Keratinocyte (primary cell): ENCODE data around the gene DOP1A. TPM values are rescaled to one million over a fixed set of nuclear protein-coding genes. Genes with fewer than 3 reads are reported as not detected.

Source experiments
- DNase-seq: peaks from one replicate; pipeline ENCODE4 v3.0.0-alpha.2; 2011; ENCODE audit warnings: low read depth, missing footprints, low spot score
- FAIRE-seq: peaks from 2 replicates; lab custom pipeline; 2011; peaks lifted over from hg19 to GRCh38; lab: Jason Lieb, UNC
- H2AFZ ChIP-seq: 2 replicates; pipeline ENCODE4 v1.6.0; 2012; ENCODE audit warnings: low read length, control low read depth, inconsistent platforms; ENCODE audit not compliant: control insufficient read depth
- H3K27ac ChIP-seq: 2 replicates; pipeline ENCODE4 v1.5.1; 2011; ENCODE audit warnings: low read length; ENCODE audit not compliant: control insufficient read depth, insufficient read depth
- H3K27me3 ChIP-seq: 3 replicates; pipeline ENCODE4 v1.6.0; 2011; ENCODE audit warnings: low read length; ENCODE audit not compliant: control insufficient read depth, insufficient read depth; ENCODE audit errors: extremely low read depth
- H3K36me3 ChIP-seq, 2 experiments: 2 replicates in 1 of 2; 3 replicates in 1 of 2; pipeline ENCODE4 v1.5.1; 2011; ENCODE audit warnings: low read length in 2 of 2, mild to moderate bottlenecking in 1 of 2; ENCODE audit not compliant: control insufficient read depth in 2 of 2, insufficient read depth in 2 of 2; ENCODE audit errors: extremely low read depth in 1 of 2
- H3K4me1 ChIP-seq: 3 replicates; pipeline ENCODE4 v1.5.1; 2011; ENCODE audit warnings: low read length; ENCODE audit not compliant: control insufficient read depth, insufficient read depth; ENCODE audit errors: extremely low read depth
- H3K4me2 ChIP-seq: 3 replicates; pipeline ENCODE4 v1.6.0; 2011; ENCODE audit warnings: low read depth, low read length; ENCODE audit not compliant: control insufficient read depth, insufficient read depth; ENCODE audit errors: extremely low read depth
- H3K4me3 ChIP-seq, 3 experiments: fragments of 200-600 bp in 1 of 3; sonication (generic) in 1 of 3; 2 replicates in 2 of 3; 3 replicates in 1 of 3; pipeline ENCODE4 v1.5.1; 2011 to 2016; ENCODE audit warnings: low read length in 3 of 3, mild to moderate bottlenecking in 3 of 3, control low read depth in 2 of 3, inconsistent platforms in 1 of 3, low read depth in 1 of 3, mixed read lengths in 1 of 3, mixed run types in 1 of 3, moderate library complexity in 1 of 3; ENCODE audit not compliant: control insufficient read depth in 2 of 3, insufficient read depth in 2 of 3; ENCODE audit errors: extremely low read depth in 1 of 3
- H3K79me2 ChIP-seq: 2 replicates; pipeline ENCODE4 v1.6.0; 2012; ENCODE audit warnings: low read length; ENCODE audit not compliant: control insufficient read depth, insufficient read depth
- H3K9ac ChIP-seq: 3 replicates; pipeline ENCODE4 v1.6.0; 2011; ENCODE audit warnings: low read length; ENCODE audit not compliant: control insufficient read depth, insufficient read depth; ENCODE audit errors: extremely low read depth
- H3K9me1 ChIP-seq: 3 replicates; pipeline ENCODE4 v1.6.0; 2011; ENCODE audit warnings: low read length; ENCODE audit not compliant: control insufficient read depth, insufficient read depth; ENCODE audit errors: extremely low read depth
- H3K9me3 ChIP-seq: 2 replicates; pipeline ENCODE4 v1.5.1; 2012; ENCODE audit warnings: low read depth, low read length; ENCODE audit not compliant: control insufficient read depth
- H4K20me1 ChIP-seq: 3 replicates; pipeline ENCODE4 v1.6.0; 2011; ENCODE audit warnings: low read length; ENCODE audit not compliant: control insufficient read depth, insufficient read depth; ENCODE audit errors: extremely low read depth
- EZH2 ChIP-seq: IDR thresholded peaks from one replicate; pipeline ENCODE4 v1.6.1; 2012; ENCODE audit warnings: inconsistent platforms, mild to moderate bottlenecking, low read length, moderate library complexity
- dilution Hi-C: fragments of 300-500 bp; cut with MboI; formaldehyde crosslinking; loops from one replicate; pipeline ENCODE4 v1.7.0; 2020; ENCODE audit warnings: low sequenced_read_pairs; ENCODE audit not compliant: extremely low pct_ligation_motif_present
- polyA plus RNA-seq, 5 experiments: library from polyadenylated mRNA; depleted of rRNA in 3 of 5; stranded (reverse) in 3 of 5; stranded (forward) in 1 of 5; unstranded in 1 of 5; fragments of >200 nt; gene quantifications; 1 replicate in 1 of 5; 2 replicates in 3 of 5; 3 replicates in 1 of 5; pipeline versions ENCODE4 v1.2.1 to v1.2.3, GENCODE V29; 2011 to 2012; ENCODE audit warnings: missing spikeins in 2 of 5, low read depth in 1 of 5, low replicate concordance in 1 of 5
- TF ChIP-seq, protein P1 (sequence below), 3 experiments: IDR thresholded peaks in 1 of 3; conservative IDR thresholded peaks in 1 of 3; optimal IDR thresholded peaks in 1 of 3; 2 replicates in 2 of 3; 3 replicates in 1 of 3; pipeline versions ENCODE3 to v1.5.1; 2011; ENCODE audit warnings: low read length in 3 of 3, mild to moderate bottlenecking in 3 of 3, moderate library complexity in 2 of 3, control low read depth in 1 of 3, inconsistent platforms in 1 of 3; ENCODE audit not compliant: insufficient read depth in 2 of 3; ENCODE audit errors: extremely low read depth in 1 of 3

Gene DOP1A
- polyA plus RNA-seq, 1 donor (not counting 4 experiments of a cell fraction or from before 2014, with no cell fraction given), result 14.1 TPM

DNA sequence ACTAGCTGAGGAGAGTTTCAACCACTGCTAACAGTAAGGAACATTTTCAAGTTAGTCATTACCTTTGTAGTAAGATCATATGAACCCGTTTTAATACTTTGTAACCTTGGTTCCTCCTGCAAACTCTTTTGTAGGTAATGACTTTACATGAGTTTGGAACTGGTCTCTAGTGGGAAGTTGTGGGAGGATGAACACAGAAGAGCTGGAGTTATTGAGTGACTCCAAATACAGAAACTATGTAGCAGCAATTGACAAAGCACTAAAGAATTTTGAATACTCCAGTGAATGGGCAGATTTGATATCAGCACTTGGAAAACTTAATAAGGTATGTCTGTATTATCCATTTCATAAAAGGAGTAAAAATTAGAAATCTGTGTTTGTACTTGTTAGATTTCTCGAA is 29.3 kb downstream of the DOP1A start:
- Histone ChIP-seq H3K27me3 (no peaks in the 10 kb centered on the region), H3K79me2 (no peaks in the 10 kb centered on the region), H2AFZ (no peak overlapping the region), H3K9ac (no peak overlapping the region), H3K9me3 (no peaks in the 10 kb centered on the region), H3K36me3 (peaks cover 0 to 1% of the 10 kb centered on the region in 2 experiments), H3K9me1 (no peaks in the 10 kb centered on the region), H3K4me2 (no peak overlapping the region), H4K20me1 (no peaks in the 10 kb centered on the region), H3K4me3 (no peak overlapping the region), H3K4me1 (peaks cover 8% of the 10 kb centered on the region), H3K27ac (no peak overlapping the region)
- DNase-seq, result no peak
- peak; percentile 5 for FAIRE-seq
- dilution Hi-C loops, result no loop called here
- no peak for TF ChIP-seq EZH2
- TF ChIP-seq, protein P1, sequence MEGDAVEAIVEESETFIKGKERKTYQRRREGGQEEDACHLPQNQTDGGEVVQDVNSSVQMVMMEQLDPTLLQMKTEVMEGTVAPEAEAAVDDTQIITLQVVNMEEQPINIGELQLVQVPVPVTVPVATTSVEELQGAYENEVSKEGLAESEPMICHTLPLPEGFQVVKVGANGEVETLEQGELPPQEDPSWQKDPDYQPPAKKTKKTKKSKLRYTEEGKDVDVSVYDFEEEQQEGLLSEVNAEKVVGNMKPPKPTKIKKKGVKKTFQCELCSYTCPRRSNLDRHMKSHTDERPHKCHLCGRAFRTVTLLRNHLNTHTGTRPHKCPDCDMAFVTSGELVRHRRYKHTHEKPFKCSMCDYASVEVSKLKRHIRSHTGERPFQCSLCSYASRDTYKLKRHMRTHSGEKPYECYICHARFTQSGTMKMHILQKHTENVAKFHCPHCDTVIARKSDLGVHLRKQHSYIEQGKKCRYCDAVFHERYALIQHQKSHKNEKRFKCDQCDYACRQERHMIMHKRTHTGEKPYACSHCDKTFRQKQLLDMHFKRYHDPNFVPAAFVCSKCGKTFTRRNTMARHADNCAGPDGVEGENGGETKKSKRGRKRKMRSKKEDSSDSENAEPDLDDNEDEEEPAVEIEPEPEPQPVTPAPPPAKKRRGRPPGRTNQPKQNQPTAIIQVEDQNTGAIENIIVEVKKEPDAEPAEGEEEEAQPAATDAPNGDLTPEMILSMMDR (optimal IDR thresholded peaks at IDR 0.05 in 1 of 3, IDR thresholded peaks at IDR 0.05 in 1 of 3, conservative IDR thresholded peaks at IDR 0.05 in 1 of 3; ENCODE audit: extremely low read depth in 1 of 3, insufficient read depth in 2 of 3, low read length in 3 of 3), result no peak

DNA sequence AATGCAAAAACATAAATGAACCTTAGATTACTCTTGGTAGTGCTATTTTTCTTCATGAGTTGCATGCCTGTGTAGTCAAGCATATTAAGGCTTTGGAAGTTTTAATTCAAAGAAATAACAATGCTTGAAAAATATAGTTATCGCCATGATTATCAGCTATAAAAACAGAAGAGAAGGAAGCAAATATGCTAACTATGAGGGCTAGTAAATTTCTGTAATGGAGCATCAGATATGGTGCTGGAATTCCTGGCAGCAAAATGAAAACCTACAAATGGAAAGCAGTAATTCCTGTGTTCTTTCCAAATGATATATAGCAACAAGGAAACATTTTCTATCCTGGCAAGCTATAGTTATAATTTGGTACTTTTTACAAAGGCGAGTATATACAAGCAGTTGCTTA is 29.7 kb downstream of the DOP1A start:
- TF ChIP-seq EZH2, result no peak
- TF ChIP-seq, protein P1 (optimal IDR thresholded peaks at IDR 0.05 in 1 of 3, IDR thresholded peaks at IDR 0.05 in 1 of 3, conservative IDR thresholded peaks at IDR 0.05 in 1 of 3; ENCODE audit: extremely low read depth in 1 of 3, insufficient read depth in 2 of 3, low read length in 3 of 3), result no peak
- no peak for FAIRE-seq
- no peak overlapping the region for H3K4me3 ChIP-seq
- no peaks in the 10 kb centered on the region for H3K9me3 ChIP-seq
- no peaks in the 10 kb centered on the region for H3K79me2 ChIP-seq
- H2AFZ ChIP-seq, result no peak overlapping the region
- H3K9ac ChIP-seq, result no peak overlapping the region
- H3K4me1 ChIP-seq, result peaks cover 8% of the 10 kb centered on the region
- H4K20me1 ChIP-seq, result no peaks in the 10 kb centered on the region
- no peak overlapping the region for H3K27ac ChIP-seq
- peaks cover 0 to 1% of the 10 kb centered on the region in 2 experiments for H3K36me3 ChIP-seq
- H3K27me3 ChIP-seq, result no peaks in the 10 kb centered on the region
- H3K4me2 ChIP-seq, result no peak overlapping the region
- no peaks in the 10 kb centered on the region for H3K9me1 ChIP-seq
- dilution Hi-C loops, result no loop called here
- DNase-seq, result no peak
